Adipose tissue (tissue), 3 donors: ENCODE data around the gene KTN1. TPM values are rescaled to one million over a fixed set of nuclear protein-coding genes. Genes with fewer than 3 reads are reported as not detected.

Experiments
- H3K27ac ChIP-seq: one replicate; pipeline ENCODE4 v1.5.1; 2013; ENCODE audit warnings: low read depth, low read length
- WGBS, 3 donors: extraction: QIAGEN DNeasy Blood & Tissue Kit; methylation state at CpG; one replicate each; pipeline ENCODE4 v1.1.7; 2013; 5-methylcytosine and 5-hydroxymethylcytosine counted together
- polyA plus RNA-seq, 3 donors: library from polyadenylated mRNA; stranded (reverse); fragments of 200-250 nt; gene quantifications; one replicate each; pipeline ENCODE4 v1.2.3, GENCODE V29; 2013
- donor health status: healthy with polysubstance abuse.
- donor health status: Bipolar disorder and iron deficiency.
- donor health status: healthy.

KTN1 gene
- polyA plus RNA-seq, 3 donors, result 55.8 to 78.5 (median 71.9) TPM

DNA sequence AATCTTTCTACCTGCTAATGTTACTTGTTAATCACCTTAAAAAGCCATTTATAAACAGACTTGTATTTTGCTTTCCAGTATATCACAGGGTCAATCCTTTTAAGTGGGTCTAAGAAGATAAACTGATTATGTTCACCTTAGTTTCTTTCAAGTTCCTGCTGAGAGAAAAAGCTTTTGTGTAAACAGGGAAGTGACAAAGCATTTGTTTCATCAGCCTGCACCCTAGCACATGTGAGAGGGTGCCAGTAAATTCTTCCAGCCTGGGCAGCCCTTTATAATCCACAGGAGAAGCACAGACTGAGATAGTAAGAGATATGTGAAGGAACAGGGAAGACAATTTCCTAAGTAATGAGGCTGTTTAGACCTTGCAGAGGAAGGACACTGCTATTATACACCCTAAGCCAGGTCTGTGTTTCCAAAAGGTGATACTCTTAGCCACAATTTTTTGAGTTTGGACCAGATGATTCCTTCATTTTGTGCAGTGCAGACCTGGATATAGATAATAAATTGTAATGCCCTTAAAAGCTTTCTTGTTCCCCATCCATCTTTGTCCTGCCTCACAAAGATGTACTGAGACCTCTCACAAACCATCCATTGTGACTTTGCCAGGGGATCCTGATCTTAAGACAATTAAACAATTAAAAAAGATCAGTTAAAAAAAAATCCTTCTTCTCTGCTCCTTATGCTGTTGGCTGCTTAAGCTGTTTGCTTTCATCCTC lies 150.7 kb downstream of the KTN1 start:
- no peak overlapping the region for H3K27ac ChIP-seq

DNA sequence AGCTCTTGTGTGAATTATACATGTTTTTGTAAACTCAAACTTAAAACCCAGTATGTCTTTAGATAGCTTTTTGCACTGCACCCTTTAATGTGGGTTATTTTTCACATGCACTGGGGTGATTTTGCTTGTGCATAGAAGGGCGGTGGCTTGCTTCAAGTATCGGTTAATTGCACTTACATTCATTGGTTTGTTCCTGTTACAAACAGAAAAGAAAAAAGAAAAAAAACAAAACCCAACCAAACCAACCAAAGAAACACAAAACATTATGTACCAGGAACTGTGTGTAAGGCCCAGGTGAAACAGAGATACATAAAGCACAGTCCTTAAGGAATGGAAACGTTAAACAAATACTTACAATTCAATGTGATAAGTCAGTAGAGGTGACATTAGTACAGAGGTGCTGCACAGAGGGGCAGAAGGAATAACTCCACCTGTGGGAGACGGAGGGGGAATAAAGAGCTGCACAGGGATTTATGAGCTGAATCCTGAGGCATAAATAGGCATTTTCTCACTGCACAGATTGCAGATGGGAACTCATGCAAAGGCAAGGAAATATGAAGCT lies 151.4 kb downstream of the KTN1 start:
- H3K27ac ChIP-seq, result no peak overlapping the region
- 67 to 86% (median 84%) methylated on average over 4 of the region's 4 CpGs for whole genome bisulfite sequencing, 3 donors

DNA sequence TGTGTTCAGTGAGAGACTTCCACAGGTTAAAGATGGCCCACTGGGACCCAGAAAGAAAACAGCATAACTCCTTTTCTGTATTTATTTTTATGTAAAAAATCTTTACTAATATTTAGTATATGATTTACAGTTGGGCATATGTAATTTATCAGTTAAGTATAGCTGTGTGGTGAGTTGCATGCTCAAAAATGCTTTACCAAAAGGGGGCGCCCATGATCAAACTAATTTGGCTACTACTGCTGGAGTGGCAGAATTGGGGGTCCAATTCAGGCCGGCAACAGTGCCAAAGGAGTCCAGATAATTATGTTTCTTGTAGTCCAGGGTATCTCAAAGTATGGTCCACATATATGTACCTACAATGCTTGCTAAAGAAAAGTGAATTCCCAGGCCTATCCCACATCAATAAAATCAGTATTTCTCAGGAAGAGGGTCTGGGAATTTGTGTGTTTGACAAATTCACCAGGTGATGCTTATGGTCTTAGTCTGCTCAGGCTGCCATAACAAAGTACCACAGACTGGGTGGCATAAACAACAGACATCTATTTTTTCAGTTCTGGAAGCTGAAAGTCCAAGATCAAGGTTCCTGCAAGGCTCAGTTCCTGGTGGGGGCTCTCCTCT lies 152.0 kb downstream of the KTN1 start:
- 15 to 25% (median 23%) methylated on average over 2 of the region's 2 CpGs for WGBS, 3 donors
- no peak overlapping the region for H3K27ac ChIP-seq

DNA sequence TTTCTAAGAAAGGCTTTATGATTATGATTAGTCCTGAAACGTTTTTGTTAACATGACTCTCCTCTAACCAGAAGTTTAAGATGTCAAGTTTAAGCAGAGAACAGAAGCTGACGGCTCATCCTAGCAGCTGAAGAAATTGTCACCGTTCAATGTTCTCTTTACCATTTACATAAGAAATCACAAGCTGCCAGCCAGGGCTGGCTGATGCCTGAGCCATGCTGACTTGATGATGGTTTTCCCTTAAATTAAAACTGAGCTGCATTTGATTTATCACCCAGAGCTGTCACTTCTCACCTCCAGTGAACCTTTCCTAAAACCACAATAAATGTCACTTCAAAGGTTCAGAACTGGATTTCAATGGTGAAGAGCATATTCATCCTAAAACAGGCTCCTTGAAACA lies 153.6 kb downstream of the KTN1 start:
- no peak overlapping the region for H3K27ac ChIP-seq
- 53 to 71% (median 62%) methylated on average over 3 of the region's 3 CpGs for WGBS, 3 donors

Other genes with a start within 250 kb of the KTN1 start
- gene ATG14, start 168.4 kb upstream of the KTN1 start, polyA plus RNA-seq, result 1 to 10 TPM; 3.4 to 6.7 (median 4.8) TPM
- gene TBPL2, start 139.6 kb upstream of the KTN1 start, polyA plus RNA-seq, result not detected